NCI-H510A (cell line): Measurements from ENCODE around the gene ETFB.

Source experiments
- DNase-seq: peaks from one replicate; lab custom pipeline; 2025; lab: John Stamatoyannopoulos, UW

The ETFB gene

GRCh38 chr19:51351266-51351990 lies 14.8 kb downstream of the ETFB start:
- DNase-seq: no peak

- no peak for DNase-seq
Observed at GRCh38 chr19:51347209-51347928, 18.8 kb downstream of the ETFB start.

- DNase-seq: no peak
Observed at GRCh38 chr19:51346742-51347141, 19.4 kb downstream of the ETFB start.

- DNase-seq: no peak
Observed at GRCh38 chr19:51345076-51345620, 21.0 kb downstream of the ETFB start.

GRCh38 chr19:51342631-51343569 lies 23.3 kb downstream of the ETFB start:
- no peak for DNase-seq

GRCh38 chr19:51341976-51342580 lies 24.1 kb downstream of the ETFB start, which contains the start of gene VSIG10L:
Gene VSIG10L, minus strand, starts transcription at chr19:51342139. Its CDS starts 15 bp downstream, at chr19:51342124.
- no peak for DNase-seq

GRCh38 chr19:51341066-51341465 lies 25.1 kb downstream of the ETFB start:
- no peak for DNase-seq

GRCh38 chr19:51339687-51340656 lies 26.2 kb downstream of the ETFB start:
- DNase-seq: no peak

- DNase-seq: no peak
Observed at GRCh38 chr19:51339313-51339686, 26.9 kb downstream of the ETFB start.

GRCh38 chr19:51338563-51339312 lies 27.4 kb downstream of the ETFB start:
- DNase-seq: no peak

GRCh38 chr19:51337861-51338562 lies 28.2 kb downstream of the ETFB start:
- DNase-seq: no peak

GRCh38 chr19:51337141-51337860 lies 28.9 kb downstream of the ETFB start:
- DNase-seq: no peak

- DNase-seq: no peak
Observed at GRCh38 chr19:51333836-51334460, 32.2 kb downstream of the ETFB start.

GRCh38 chr19:51331716-51332115 lies 34.5 kb downstream of the ETFB start:
- DNase-seq: no peak

- no peak for DNase-seq
Observed at GRCh38 chr19:51331193-51331592, 35.0 kb downstream of the ETFB start.

- DNase-seq: no peak
Observed at GRCh38 chr19:51330366-51330765, 35.8 kb downstream of the ETFB start.

- DNase-seq: no peak
Observed at GRCh38 chr19:51329411-51329810, 36.8 kb downstream of the ETFB start.
